Ammon's horn (tissue), 1 donor: Measurements from ENCODE around the gene FAM219A.
"Not testable (repeated sequence)": the region's sequence is repeated elsewhere in the genome, so short reads cannot be mapped to it uniquely, and the experiment has no call there.

ENCODE experiments used
- DNase-seq: peaks from one replicate; pipeline ENCODE4 v3.0.0-alpha.2; 2016; ENCODE audit warnings: low spot score

Gene FAM219A

GRCh38 chr9:34443533-34443932, 14.8 kb downstream of the FAM219A start:
- no peak for DNase-seq

GRCh38 chr9:34442770-34443169, 15.6 kb downstream of the FAM219A start:
- DNase-seq: no peak

- DNase-seq: no peak
These were observed 18.4 kb downstream of the FAM219A start for GRCh38 chr9:34440017-34440416.

GRCh38 chr9:34438465-34438864, 19.9 kb downstream of the FAM219A start:
- DNase-seq: not testable (repeated sequence)

- DNase-seq: not testable (repeated sequence)
These were observed 20.5 kb downstream of the FAM219A start for GRCh38 chr9:34437926-34438307.

- DNase-seq: peak; percentile 75
These were observed 21.1 kb downstream of the FAM219A start for GRCh38 chr9:34437006-34437925.

GRCh38 chr9:34431667-34432066, 26.7 kb downstream of the FAM219A start:
- DNase-seq: no peak

- DNase-seq: peak; percentile 58
These were observed 27.4 kb downstream of the FAM219A start for GRCh38 chr9:34430843-34431437.

GRCh38 chr9:34428325-34428958, 29.9 kb downstream of the FAM219A start:
- peak; percentile 25 for DNase-seq

GRCh38 chr9:34426347-34427074, 31.9 kb downstream of the FAM219A start:
- DNase-seq: no peak

- no peak for DNase-seq
These were observed 38.5 kb downstream of the FAM219A start for GRCh38 chr9:34419716-34420504.

- DNase-seq: no peak
These were observed 40.6 kb downstream of the FAM219A start for GRCh38 chr9:34417734-34418133.

GRCh38 chr9:34413231-34413852, 45.0 kb downstream of the FAM219A start:
- DNase-seq: peak; percentile 63

- no peak for DNase-seq
These were observed 46.0 kb downstream of the FAM219A start for GRCh38 chr9:34412336-34412735.

GRCh38 chr9:34409154-34409553, 49.2 kb downstream of the FAM219A start:
- DNase-seq: no peak

GRCh38 chr9:34408173-34408572, 50.2 kb downstream of the FAM219A start:
- DNase-seq: no peak

- DNase-seq: no peak
These were observed 52.2 kb downstream of the FAM219A start for GRCh38 chr9:34406219-34406618.

GRCh38 chr9:34405719-34406118, 52.7 kb downstream of the FAM219A start:
- DNase-seq: peak; percentile 25

GRCh38 chr9:34403554-34404380, 54.6 kb downstream of the FAM219A start:
- DNase-seq: peak; percentile 77
